OCI-LY7 (cell line): ENCODE measurements around the gene CSNK1A1L. TPM values are rescaled to one million over a fixed set of nuclear protein-coding genes. Genes with fewer than 3 reads are reported as not detected.
A peak's percentile ranks its signal among the peaks of the same experiment; 100 is the strongest.

ENCODE experiments used
- BruUV-seq: library from RNA; stranded (reverse); fragments of 400-500 nt; replicated peaks from 2 replicates; lab custom pipeline; 2021; lab: Mats Ljungman, UMichigan
- CTCF ChIA-PET: fragments of 300-600 bp; sonication (Branson Sonifier 250); formaldehyde crosslinking; loops from one replicate; lab custom pipeline; 2022; ENCODE audit warnings: antibody characterized with exemption; ENCODE audit not compliant: unreplicated experiment; lab: Charles Lee
- POLR2A ChIA-PET: fragments of 300-600 bp; sonication (Branson Sonifier 250); formaldehyde crosslinking; loops from one replicate; lab custom pipeline; 2022; ENCODE audit warnings: antibody characterized with exemption; lab: Charles Lee
- DNase-seq: peaks from one replicate; pipeline ENCODE4 v3.0.0-alpha.2; 2015; ENCODE audit warnings: low spot score
- H2AFZ ChIP-seq: fragments of 200-600 bp; sonication (generic), shearing (Covaris generic); 2 replicates; pipeline ENCODE4 v1.6.1; 2014; ENCODE audit warnings: mild to moderate bottlenecking, antibody characterized with exemption, low read length, moderate library complexity
- H3K27ac ChIP-seq: fragments of 200-600 bp; sonication (generic); 2 replicates; pipeline ENCODE4 v1.5.1; 2014; ENCODE audit warnings: mixed run types, low read depth, mild to moderate bottlenecking, moderate library complexity, low read length, inconsistent platforms; ENCODE audit not compliant: poor library complexity, severe bottlenecking
- H3K36me3 ChIP-seq: fragments of 200-600 bp; sonication (generic); 2 replicates; pipeline ENCODE4 v1.6.1; 2014; ENCODE audit warnings: mild to moderate bottlenecking, antibody characterized with exemption, low read length, moderate library complexity, mixed read lengths; ENCODE audit not compliant: insufficient read depth
- H3K4me1 ChIP-seq: fragments of 200-600 bp; sonication (generic); 2 replicates; pipeline ENCODE4 v1.5.1; 2014; ENCODE audit warnings: mild to moderate bottlenecking, low read length; ENCODE audit not compliant: insufficient read depth, poor library complexity, severe bottlenecking
- H3K4me2 ChIP-seq: fragments of 200-600 bp; sonication (generic); 2 replicates; pipeline ENCODE4 v1.6.1; 2014; ENCODE audit warnings: mild to moderate bottlenecking, low read length
- H3K4me3 ChIP-seq: fragments of 200-600 bp; sonication (generic); 2 replicates; pipeline ENCODE4 v1.5.1; 2014; ENCODE audit warnings: mild to moderate bottlenecking, low read depth, low read length; ENCODE audit not compliant: poor library complexity, severe bottlenecking
- H3K79me2 ChIP-seq: fragments of 200-600 bp; sonication (generic); 2 replicates; pipeline ENCODE4 v1.6.1; 2016; ENCODE audit warnings: low read depth, mild to moderate bottlenecking, low read length, moderate library complexity, mixed read lengths; ENCODE audit not compliant: insufficient read depth
- H3K9me2 ChIP-seq: fragments of 200-600 bp; sonication (generic); 2 replicates; pipeline ENCODE4 v1.6.1; 2016; ENCODE audit warnings: mild to moderate bottlenecking, low read length, mixed read lengths; ENCODE audit not compliant: insufficient read depth
- H3K9me3 ChIP-seq: fragments of 200-600 bp; sonication (generic); 2 replicates; pipeline ENCODE4 v1.6.1; 2014; ENCODE audit warnings: mild to moderate bottlenecking, mixed run types, low read length, mixed read lengths
- H4K20me1 ChIP-seq: fragments of 200-600 bp; sonication (generic); 2 replicates; pipeline ENCODE4 v1.6.1; 2014; ENCODE audit warnings: mild to moderate bottlenecking, antibody characterized with exemption, low read length, moderate library complexity, mixed read lengths; ENCODE audit not compliant: insufficient read depth
- CTCF ChIP-seq: fragments of 200-600 bp; sonication (generic); conservative IDR thresholded peaks from 2 replicates; pipeline ENCODE4 v1.5.1; 2014; ENCODE audit warnings: mild to moderate bottlenecking, antibody characterized with exemption, low read length, moderate library complexity, mixed read lengths
- EZH2phosphoT487 ChIP-seq: fragments of 200-600 bp; sonication (generic); IDR thresholded peaks from 2 replicates; pipeline ENCODE4 v1.6.1; 2018; ENCODE audit warnings: low read depth, borderline replicate concordance, mild to moderate bottlenecking, mixed run types, antibody characterized with exemption, low read length, moderate library complexity, mixed read lengths
- intact Hi-C: fragments of 100-400 bp; cut with micrococcal nuclease; formaldehyde crosslinking; loops from one replicate; pipeline ENCODE4 v1.10.0; 2022; ENCODE audit not compliant: unreplicated experiment
- total RNA-seq, 2 experiments: library from RNA; depleted of rRNA in 1 of 2; stranded (reverse); fragments of >200 nt in 1 of 2; shearing (Covaris generic) in 1 of 2; gene quantifications; 2 replicates each; pipeline ENCODE4 v1.2.3, GENCODE V29; 2014 to 2022

The CSNK1A1L gene
- total RNA-seq, 2 experiments from 2014 or later = not detected

DNA sequence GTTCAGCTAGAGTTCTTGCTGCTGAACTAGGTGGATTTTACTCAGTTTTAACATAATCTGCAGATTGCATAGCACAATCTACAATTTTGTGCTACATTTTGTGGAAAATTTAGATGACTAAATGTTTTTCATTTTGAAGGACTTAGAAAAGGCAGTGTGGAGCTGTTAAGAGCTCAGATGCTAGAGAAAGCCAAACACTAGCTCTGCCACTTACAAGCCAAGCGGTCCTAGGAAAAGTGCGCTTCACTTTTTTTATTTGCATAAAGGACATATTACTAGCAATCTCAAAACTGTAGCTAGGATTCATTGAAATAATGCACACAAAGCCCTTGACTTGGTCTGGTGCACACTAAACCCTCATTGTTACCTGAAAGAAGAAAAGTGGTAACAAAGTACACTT is 8.1 kb upstream of the CSNK1A1L start:
- TF ChIP-seq CTCF (no peak), EZH2phosphoT487 (no peak)
- Histone ChIP-seq H4K20me1 (no peaks in the 10 kb centered on the region), H3K9me2 (no peaks in the 10 kb centered on the region), H3K27ac (no peak overlapping the region), H3K4me1 (no peaks in the 10 kb centered on the region), H3K79me2 (no peaks in the 10 kb centered on the region), H2AFZ (no peak overlapping the region), H3K4me2 (no peak overlapping the region), H3K36me3 (no peaks in the 10 kb centered on the region), H3K9me3 (no peaks in the 10 kb centered on the region), H3K4me3 (no peak overlapping the region)
- POLR2A ChIA-PET = no interaction called here
- no peak for DNase-seq
- CTCF ChIA-PET = no interaction called here
- BruUV-seq = no TSS peak
- intact Hi-C loops = no loop called here

- TF ChIP-seq EZH2phosphoT487 = no peak
- peak; percentile 86 for TF ChIP-seq CTCF
- Histone ChIP-seq H3K27ac (no peak overlapping the region), H3K9me2 (no peaks in the 10 kb centered on the region), H3K4me3 (no peak overlapping the region), H3K79me2 (no peaks in the 10 kb centered on the region), H3K4me2 (no peak overlapping the region), H2AFZ (no peak overlapping the region), H3K4me1 (no peaks in the 10 kb centered on the region), H4K20me1 (no peaks in the 10 kb centered on the region), H3K9me3 (no peaks in the 10 kb centered on the region), H3K36me3 (no peaks in the 10 kb centered on the region)
- peak; percentile 27 for DNase-seq
- CTCF ChIA-PET = no interaction called here
- intact Hi-C loops = loop anchor here (10.0 kb wide), 1 partner anchor 496 kb away; no protein-coding TSS in a partner anchor
- no TSS peak for BruUV-seq
- POLR2A ChIA-PET = interaction anchor here (0.5 kb wide), 1 partner anchor 253 kb away, joined by 3 read pairs; no protein-coding TSS in a partner anchor
These were observed 3.7 kb upstream of the CSNK1A1L start for GRCh38 chr13:37109051-37109678.

DNA sequence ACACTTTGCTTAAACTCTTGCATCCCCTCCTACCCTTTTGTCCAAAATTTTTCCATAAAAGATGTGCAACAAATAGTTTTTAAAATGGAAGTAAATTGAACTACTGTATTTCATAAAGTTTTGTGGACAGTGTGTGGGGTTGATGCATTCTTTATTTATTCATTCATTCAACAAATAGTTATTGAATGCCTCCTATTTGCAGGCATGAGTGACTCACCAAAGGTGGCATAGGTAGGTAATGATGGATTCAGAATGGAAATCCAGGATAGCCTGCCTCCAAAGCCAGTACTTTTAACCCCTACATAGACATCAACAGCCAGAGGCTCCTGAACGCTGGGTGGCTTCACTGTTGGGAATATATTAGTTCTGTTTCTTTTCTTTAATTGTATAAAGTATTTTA is 2.4 kb upstream of the CSNK1A1L start:
- H3K27ac ChIP-seq = no peak overlapping the region
- no peak overlapping the region for H2AFZ ChIP-seq
- BruUV-seq = no TSS peak
- H3K36me3 ChIP-seq = no peaks in the 10 kb centered on the region
- POLR2A ChIA-PET = no interaction called here
- no peaks in the 10 kb centered on the region for H4K20me1 ChIP-seq
- H3K4me3 ChIP-seq = no peak overlapping the region
- no peaks in the 10 kb centered on the region for H3K79me2 ChIP-seq
- intact Hi-C loops = loop anchor here (10.0 kb wide), 1 partner anchor 497 kb away; no protein-coding TSS in a partner anchor
- H3K4me2 ChIP-seq = no peak overlapping the region
- DNase-seq = no peak
- H3K9me2 ChIP-seq = no peaks in the 10 kb centered on the region
- H3K9me3 ChIP-seq = no peaks in the 10 kb centered on the region
- CTCF ChIA-PET = no interaction called here
- H3K4me1 ChIP-seq = no peaks in the 10 kb centered on the region
- no peak for TF ChIP-seq EZH2phosphoT487
- TF ChIP-seq CTCF = no peak
